GM18868 (cell line): ENCODE results near the gene SF3B3.
"Not testable (repeated sequence)": the region's sequence is repeated elsewhere in the genome, so short reads cannot be mapped to it uniquely, and the experiment has no call there.

Experiments
- ATAC-seq: cut with Tn5 transposase; IDR thresholded peaks from one replicate; pipeline ENCODE4 v1.9.1; 2021; ENCODE audit warnings: mild to moderate bottlenecking, moderate library complexity; ENCODE audit not compliant: unreplicated experiment

The SF3B3 gene

DNA sequence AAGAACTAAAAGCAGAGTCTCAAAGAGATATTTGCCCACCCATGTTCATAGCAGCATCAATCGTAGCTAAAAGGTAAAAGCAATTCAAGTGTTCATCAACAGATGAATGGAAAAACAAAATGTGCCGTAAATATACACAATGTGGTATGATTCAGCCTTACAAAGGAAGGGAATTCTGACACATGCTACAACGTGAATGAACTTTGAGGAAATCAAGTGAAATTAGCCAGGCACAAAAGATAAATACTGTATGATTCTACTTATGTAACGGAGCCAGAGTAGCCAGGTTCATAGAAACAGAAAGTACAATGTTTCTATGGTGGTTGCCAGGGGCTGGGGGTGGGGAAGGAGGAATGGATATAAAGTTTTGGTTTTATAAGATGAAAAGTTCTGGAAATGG, 64.9 kb downstream of the SF3B3 start:
- ATAC-seq: no peak

- not testable (repeated sequence) for ATAC-seq
Observed at GRCh38 chr16:70589416-70589815, 65.8 kb downstream of the SF3B3 start.

DNA sequence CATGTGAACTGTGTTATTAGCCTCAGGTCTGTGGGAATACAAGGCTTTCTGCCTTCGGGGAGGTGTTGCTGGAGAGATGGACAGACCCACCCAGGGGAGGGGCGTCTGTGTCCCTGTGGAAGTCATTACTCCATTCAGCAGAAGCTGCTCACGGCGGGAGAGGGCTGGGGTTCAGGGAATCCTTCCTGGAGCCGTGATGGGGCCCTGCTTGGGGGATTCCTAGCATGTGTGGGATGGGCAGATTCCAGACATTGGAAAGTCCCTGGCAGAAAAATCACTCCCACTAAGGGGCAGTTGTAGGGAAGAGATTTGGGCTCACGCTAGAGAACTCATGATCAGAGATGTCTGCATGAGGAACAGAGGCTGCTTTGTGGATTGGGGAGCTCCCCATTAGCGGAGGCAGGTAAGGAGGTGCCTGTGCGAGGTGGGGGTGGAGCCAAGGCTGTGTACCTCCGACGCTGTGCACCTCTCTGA, 66.4 kb downstream of the SF3B3 start:
- no peak for ATAC-seq

- ATAC-seq: no peak
Observed at GRCh38 chr16:70590722-70591415, 67.3 kb downstream of the SF3B3 start.

DNA sequence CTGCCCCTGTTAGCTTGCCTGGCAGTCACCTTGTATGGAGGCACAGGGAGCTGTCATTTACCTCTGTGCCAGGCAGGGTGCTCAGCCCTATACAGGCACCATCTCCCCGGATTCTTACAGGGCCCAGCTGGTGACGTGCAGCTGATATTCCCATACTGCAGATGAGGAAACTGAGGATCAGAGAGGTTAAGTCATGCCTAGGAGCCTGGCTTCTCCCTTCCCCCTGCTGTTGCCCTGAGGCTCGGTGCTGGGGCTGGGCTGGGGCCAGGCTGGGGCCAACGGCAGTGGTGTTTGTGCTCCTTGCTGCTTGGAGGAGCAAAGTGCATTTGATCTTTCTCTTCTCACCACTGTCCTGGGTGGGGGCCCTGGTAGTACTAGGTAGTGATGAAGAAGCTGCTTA, 68.0 kb downstream of the SF3B3 start:
- ATAC-seq: no peak

DNA sequence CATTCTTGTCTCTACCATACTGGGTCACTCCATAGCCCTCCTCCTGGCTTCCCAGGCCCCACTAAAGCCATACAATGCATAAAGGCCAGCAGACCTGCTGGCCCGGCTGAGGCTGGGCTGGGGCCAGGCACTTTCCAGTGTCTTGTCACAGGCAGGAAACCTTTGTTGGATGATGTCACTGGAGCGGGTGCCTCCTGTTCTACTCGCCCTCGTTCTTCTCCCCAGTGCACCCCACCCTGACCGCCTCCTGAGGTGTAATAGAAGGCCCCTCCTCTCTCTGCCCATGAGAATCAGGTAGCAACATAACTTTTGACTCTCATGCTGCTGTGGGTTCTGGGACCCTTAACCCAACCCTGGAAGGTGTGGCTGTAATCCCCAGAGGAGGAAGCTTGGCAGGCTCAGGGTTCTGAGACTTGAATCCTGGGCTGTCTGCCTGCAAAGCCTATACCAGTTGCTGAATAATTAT, 68.5 kb downstream of the SF3B3 start:
- no peak for ATAC-seq

- ATAC-seq: no peak
Observed at GRCh38 chr16:70593544-70593943, 69.9 kb downstream of the SF3B3 start.

- ATAC-seq: no peak
Observed at GRCh38 chr16:70594569-70594968, 71.0 kb downstream of the SF3B3 start.

DNA sequence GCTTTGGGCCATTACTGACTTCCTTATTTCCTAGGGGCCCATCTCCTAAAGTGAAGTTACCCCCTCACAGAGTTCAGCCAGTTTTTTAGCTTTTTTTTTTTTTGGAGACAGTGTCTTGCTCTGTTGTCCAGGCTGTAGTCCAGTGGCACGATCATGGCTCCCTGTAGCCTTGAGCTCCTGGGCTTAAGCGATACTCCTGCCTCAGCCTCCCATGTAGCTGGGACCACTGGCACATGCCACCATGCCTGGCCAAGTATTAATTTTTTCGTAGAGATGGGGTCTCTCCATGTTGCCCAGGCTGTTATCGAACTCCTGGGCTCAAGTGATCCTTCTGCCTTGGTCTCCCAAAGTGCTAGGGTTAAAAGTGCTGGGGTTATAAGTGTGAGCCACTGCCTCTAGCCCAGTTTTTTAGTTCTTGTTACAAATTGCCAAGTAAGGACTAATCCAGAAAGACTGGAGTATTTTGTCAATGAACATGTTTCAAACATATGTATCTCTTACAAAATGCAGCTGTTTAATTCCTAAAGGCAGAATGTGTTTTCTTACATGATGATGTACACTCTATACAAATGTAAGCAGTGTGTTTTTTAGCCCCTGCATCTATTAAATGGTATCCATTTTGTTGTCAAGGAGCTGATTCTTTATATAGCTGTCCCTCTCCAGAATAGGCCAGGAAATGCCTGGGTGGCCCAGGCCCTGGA, 73.7 kb downstream of the SF3B3 start:
- no peak for ATAC-seq

DNA sequence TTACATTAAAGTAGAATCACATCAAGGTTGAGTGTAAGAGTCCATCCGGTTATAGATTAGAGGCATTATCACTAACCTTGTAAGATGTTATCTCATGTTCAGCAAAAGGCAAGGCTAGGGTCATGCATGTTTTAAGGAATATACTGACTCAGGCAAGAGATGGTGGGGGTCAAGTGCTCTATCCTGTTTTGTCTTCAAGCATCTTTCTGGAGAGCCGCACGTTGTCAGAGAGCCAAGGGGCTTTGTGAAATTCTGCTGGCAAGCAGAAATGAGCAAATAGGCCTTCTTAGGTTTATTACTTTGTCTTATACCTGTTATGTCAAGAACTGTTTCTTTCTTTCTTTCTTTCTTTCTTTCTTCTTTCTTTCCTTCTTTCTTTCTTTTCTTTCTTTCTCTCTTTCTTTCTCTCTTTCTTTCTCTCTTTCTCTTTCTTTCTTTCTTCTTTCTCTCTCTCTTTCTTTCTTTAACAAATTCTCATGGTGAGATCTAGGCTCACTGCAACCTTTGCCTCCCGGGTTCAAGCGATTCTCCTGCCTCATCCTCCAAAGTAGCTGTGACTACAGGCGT, 75.4 kb downstream of the SF3B3 start:
- no peak for ATAC-seq

DNA sequence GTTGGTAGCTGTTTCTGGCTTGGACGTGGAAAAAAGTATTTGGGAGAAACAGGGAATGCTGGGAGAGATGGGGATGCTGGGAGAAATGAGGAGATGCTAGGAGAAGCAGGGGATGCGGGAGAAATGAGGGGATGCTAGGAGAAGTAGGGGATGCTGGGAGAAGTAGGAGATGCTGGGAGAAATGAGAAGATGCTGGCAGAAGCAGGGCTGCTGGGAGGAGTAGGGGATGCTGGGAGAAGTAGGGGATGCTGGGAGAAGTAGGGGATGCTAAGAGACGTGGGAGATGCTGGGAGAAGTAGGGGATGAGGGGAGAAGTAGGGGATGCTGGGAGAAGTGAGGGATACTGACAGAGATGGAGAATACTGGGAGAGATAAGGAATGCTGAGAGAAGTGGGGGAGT, 77.1 kb downstream of the SF3B3 start:
- ATAC-seq: no peak

- no peak for ATAC-seq
Observed at GRCh38 chr16:70601576-70602575, 78.3 kb downstream of the SF3B3 start.

GRCh38 chr16:70602831-70603230, 79.2 kb downstream of the SF3B3 start:
- ATAC-seq: no peak

GRCh38 chr16:70604407-70605282, 81.0 kb downstream of the SF3B3 start:
- no peak for ATAC-seq

DNA sequence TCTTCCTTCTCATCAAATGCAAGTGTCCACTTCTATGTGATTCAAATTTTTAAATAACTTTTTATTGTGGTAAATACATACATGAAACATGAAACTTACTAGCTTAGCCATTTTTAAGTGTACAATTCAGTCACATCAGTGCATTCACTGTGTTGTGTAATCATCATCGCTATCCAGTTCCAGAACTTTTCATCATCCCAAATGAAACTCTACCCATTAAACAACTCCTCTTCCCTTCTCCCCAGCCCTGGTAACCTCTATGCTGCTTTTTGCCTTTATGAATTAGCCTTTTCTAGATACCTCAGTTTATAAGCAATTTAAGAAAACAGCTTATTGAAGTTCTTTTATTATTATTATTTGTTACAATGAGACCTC, 81.7 kb downstream of the SF3B3 start:
- no peak for ATAC-seq

- ATAC-seq: no peak
Observed at GRCh38 chr16:70608521-70608920, 84.9 kb downstream of the SF3B3 start.

DNA sequence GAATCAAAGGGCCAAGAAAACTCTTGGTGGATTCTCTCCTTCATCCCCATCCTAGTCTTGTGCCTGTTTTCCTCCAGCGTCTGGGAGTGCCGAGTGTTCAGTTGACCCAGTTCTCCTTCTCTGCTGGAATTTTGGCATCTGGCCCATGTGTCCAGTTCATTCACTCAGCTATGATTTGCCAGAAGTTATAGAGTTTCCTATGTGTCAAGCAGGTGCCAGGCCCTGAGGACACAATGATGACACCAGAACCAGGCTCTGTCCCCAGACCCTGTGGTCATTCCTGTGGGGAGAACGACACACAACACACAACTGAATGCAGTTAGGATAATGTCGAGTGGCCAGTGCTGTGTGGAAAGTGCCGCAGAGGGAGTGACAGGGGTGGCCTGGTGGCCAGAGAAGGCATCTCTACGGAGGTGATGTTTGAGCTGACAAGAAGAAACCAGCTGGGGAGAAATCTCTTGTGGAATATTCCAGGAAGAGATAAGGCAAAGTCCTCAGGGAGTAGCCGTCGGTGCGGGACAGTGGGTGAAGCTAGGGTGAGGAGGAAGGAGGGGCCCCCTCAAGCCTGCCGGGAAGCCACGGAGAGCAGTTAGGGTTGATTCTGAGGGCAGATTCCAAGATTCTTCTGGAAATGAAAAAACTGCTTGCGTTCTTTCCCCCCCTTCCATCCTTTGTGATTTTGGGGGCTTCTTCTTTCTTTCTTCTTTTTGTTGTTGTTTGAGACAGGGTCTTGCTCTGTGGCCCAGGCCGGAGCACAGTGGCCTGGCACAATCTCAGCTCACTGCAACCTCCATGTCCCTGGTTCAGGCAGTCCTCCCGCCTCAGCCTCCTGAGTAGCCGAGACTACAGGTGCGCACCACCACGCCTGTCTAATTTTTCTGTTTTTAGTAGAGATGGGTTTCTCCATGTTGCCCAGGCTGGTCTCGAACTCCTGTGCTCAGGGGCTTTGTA, 86.9 kb downstream of the SF3B3 start:
- no peak for ATAC-seq

GRCh38 chr16:70611224-70611598, 87.6 kb downstream of the SF3B3 start:
- no peak for ATAC-seq

DNA sequence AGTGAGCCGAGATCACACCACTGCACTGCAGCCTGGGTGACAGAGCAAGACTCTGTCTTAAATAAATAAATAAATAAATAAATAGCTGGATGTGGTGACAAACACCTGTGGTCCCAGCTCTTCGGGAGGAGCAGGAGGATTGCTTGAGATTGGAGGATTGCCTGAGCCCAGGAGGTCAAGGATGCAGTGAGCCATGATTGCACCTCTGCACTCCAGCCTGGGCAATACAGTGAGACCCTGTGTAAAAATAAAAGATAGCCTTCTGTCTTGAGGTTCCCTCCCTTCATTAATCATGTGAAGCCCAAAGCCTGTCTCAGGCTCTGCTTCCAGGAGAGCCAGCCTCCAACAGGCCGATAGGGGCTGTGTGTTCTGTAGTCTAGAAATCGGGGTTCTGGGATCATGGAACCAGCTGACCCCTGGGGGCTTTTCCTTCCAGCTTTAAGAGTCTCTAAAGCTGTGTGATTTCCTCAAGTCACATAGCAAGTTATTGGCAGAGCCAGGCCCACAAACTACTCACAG, 88.2 kb downstream of the SF3B3 start:
- ATAC-seq: no peak
